Neural progenitor cell (in vitro differentiated cells): ENCODE data around the gene SLC6A5. TPM values are rescaled to one million over a fixed set of nuclear protein-coding genes. Genes with fewer than 3 reads are reported as not detected.

Experiments used
- DNase-seq: peaks from one replicate; pipeline ENCODE4 v3.0.0-alpha.2; 2016; ENCODE audit warnings: low spot score
- H2AFZ ChIP-seq: fragments of 200-600 bp; sonication (generic); replicated peaks from 2 replicates; pipeline ENCODE4 v1.6.1; 2016; ENCODE audit warnings: antibody characterized with exemption
- H3F3A ChIP-seq: fragments of 200-600 bp; sonication (generic); 2 replicates; pipeline ENCODE4 v1.6.1; 2016; ENCODE audit warnings: antibody characterized with exemption, low read depth
- H3K27ac ChIP-seq: fragments of 200-600 bp; sonication (generic); 2 replicates; pipeline ENCODE4 v1.5.1; 2016; ENCODE audit warnings: mild to moderate bottlenecking
- H3K27me3 ChIP-seq: fragments of 200-600 bp; sonication (generic); 2 replicates; pipeline ENCODE4 v1.6.1; 2016; ENCODE audit warnings: mild to moderate bottlenecking, moderate library complexity
- H3K36me3 ChIP-seq: fragments of 200-600 bp; sonication (generic); 2 replicates; pipeline ENCODE4 v1.5.1; 2016
- H3K4me1 ChIP-seq: fragments of 200-600 bp; sonication (generic); 2 replicates; pipeline ENCODE4 v1.6.1; 2016; ENCODE audit warnings: mixed run types
- H3K4me2 ChIP-seq: fragments of 200-600 bp; sonication (generic); 2 replicates; pipeline ENCODE4 v1.6.1; 2016
- H3K4me3 ChIP-seq: fragments of 200-600 bp; sonication (generic); 2 replicates; pipeline ENCODE4 v1.5.1; 2016
- H3K79me2 ChIP-seq: fragments of 200-600 bp; sonication (generic); 2 replicates; pipeline ENCODE4 v1.6.1; 2016; ENCODE audit warnings: low read depth
- H3K9ac ChIP-seq: fragments of 200-600 bp; sonication (generic); 2 replicates; pipeline ENCODE4 v1.6.1; 2016
- H3K9me3 ChIP-seq: fragments of 200-600 bp; sonication (generic); 2 replicates; pipeline ENCODE4 v1.5.1; 2016; ENCODE audit warnings: low read depth
- H4K20me1 ChIP-seq: fragments of 200-600 bp; sonication (generic); 2 replicates; pipeline ENCODE4 v1.6.1; 2016; ENCODE audit warnings: low read depth
- H3K27ac Mint-ChIP-seq: 3 replicates; pipeline ENCODE4 v1.8.0; 2021; ENCODE audit warnings: mixed read lengths
- H3K27me3 Mint-ChIP-seq: 2 replicates; pipeline ENCODE4 v1.8.0; 2022; ENCODE audit warnings: low read depth, mild to moderate bottlenecking, inconsistent platforms, moderate library complexity, mixed read lengths; ENCODE audit not compliant: insufficient read depth
- H3K36me3 Mint-ChIP-seq: 3 replicates; pipeline ENCODE4 v1.8.0; 2021; ENCODE audit warnings: mixed read lengths
- H3K4me1 Mint-ChIP-seq: 3 replicates; pipeline ENCODE4 v1.8.0; 2021; ENCODE audit warnings: mixed read lengths
- H3K4me3 Mint-ChIP-seq: 3 replicates; pipeline ENCODE4 v1.8.0; 2021; ENCODE audit warnings: mild to moderate bottlenecking, moderate library complexity, mixed read lengths
- H3K9me3 Mint-ChIP-seq: 3 replicates; pipeline ENCODE4 v1.8.0; 2020; ENCODE audit warnings: mixed read lengths
- CTCF ChIP-seq: fragments of 200-600 bp; sonication (generic); IDR thresholded peaks from 2 replicates; pipeline ENCODE4 v1.5.1; 2017; ENCODE audit warnings: antibody characterized with exemption, mild to moderate bottlenecking
- EZH2 ChIP-seq: fragments of 200-600 bp; sonication (generic); IDR thresholded peaks from 2 replicates; pipeline ENCODE4 v1.6.1; 2017; ENCODE audit warnings: antibody characterized with exemption, mild to moderate bottlenecking, moderate library complexity
- EZH2phosphoT487 ChIP-seq: fragments of 200-600 bp; sonication (generic); IDR thresholded peaks from 2 replicates; pipeline ENCODE4 v1.6.1; 2017; ENCODE audit warnings: antibody characterized with exemption
- total RNA-seq: library from RNA; depleted of rRNA; stranded (reverse); fragments of >200 nt; gene quantifications from 2 replicates; pipeline ENCODE4 v1.2.3, GENCODE V29; 2015; ENCODE audit warnings: low replicate concordance

SLC6A5 gene
- total RNA-seq, 1 donor from 2014 or later = not detected

- Histone ChIP-seq H3K9me3 (no peaks in the 10 kb centered on the region), H3K27ac (no peak overlapping the region), H4K20me1 (no peaks in the 10 kb centered on the region), H3F3A (no peaks in the 10 kb centered on the region), H3K4me1 (no peaks in the 10 kb centered on the region), H3K36me3 (no peaks in the 10 kb centered on the region), H3K9ac (no peak overlapping the region), H3K4me2 (no peak overlapping the region), H3K4me3 (no peak overlapping the region), H3K27me3 (no peaks in the 10 kb centered on the region), H2AFZ (no peak overlapping the region), H3K79me2 (no peaks in the 10 kb centered on the region)
- no peaks in the 10 kb centered on the region for H3K36me3 Mint-ChIP-seq
- no peak overlapping the region for H3K4me3 Mint-ChIP-seq
- no peak overlapping the region for H3K27ac Mint-ChIP-seq
- H3K4me1 Mint-ChIP-seq = no peaks in the 10 kb centered on the region
- H3K27me3 Mint-ChIP-seq = peaks cover 3% of the 10 kb centered on the region
- no peak for TF ChIP-seq EZH2
- TF ChIP-seq EZH2phosphoT487 = no peak
- TF ChIP-seq CTCF = no peak
- DNase-seq = no peak
- H3K9me3 Mint-ChIP-seq = no peaks in the 10 kb centered on the region
Measured at GRCh38 chr11:20620988-20621387, 21.6 kb downstream of the SLC6A5 start.

DNA sequence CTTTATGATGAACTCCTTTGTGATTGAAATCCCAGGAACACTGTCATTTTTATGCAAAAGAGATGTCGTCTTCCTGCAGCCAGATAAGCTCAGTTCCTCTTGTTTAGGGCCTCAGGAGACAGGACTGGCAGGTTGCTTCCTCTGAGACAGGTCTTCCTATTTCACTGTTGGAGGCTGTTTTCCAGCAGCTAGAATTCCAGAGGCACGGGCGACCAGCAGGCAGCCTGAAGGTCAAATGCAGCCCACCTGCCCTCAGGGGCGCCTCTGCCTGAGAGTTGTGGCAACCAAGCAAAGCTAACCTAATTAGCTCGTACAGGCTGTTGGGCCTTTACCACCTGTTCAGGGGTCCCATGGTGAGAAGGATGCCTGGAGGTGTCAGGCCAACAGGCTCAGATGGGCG is 22.3 kb downstream of the SLC6A5 start:
- Mint-ChIP-seq H3K4me3 (no peak overlapping the region), H3K27me3 (peaks cover 3% of the 10 kb centered on the region), H3K27ac (no peak overlapping the region), H3K9me3 (no peaks in the 10 kb centered on the region), H3K36me3 (no peaks in the 10 kb centered on the region), H3K4me1 (no peaks in the 10 kb centered on the region)
- Histone ChIP-seq H3K4me1 (no peaks in the 10 kb centered on the region), H3K4me3 (no peak overlapping the region), H3K79me2 (no peaks in the 10 kb centered on the region), H3K27ac (no peak overlapping the region), H3K36me3 (no peaks in the 10 kb centered on the region), H3K27me3 (no peaks in the 10 kb centered on the region), H4K20me1 (no peaks in the 10 kb centered on the region), H2AFZ (no peak overlapping the region), H3K4me2 (no peak overlapping the region), H3K9ac (no peak overlapping the region), H3F3A (no peaks in the 10 kb centered on the region), H3K9me3 (no peaks in the 10 kb centered on the region)
- no peak for DNase-seq
- TF ChIP-seq EZH2 (no peak), CTCF (no peak)

DNA sequence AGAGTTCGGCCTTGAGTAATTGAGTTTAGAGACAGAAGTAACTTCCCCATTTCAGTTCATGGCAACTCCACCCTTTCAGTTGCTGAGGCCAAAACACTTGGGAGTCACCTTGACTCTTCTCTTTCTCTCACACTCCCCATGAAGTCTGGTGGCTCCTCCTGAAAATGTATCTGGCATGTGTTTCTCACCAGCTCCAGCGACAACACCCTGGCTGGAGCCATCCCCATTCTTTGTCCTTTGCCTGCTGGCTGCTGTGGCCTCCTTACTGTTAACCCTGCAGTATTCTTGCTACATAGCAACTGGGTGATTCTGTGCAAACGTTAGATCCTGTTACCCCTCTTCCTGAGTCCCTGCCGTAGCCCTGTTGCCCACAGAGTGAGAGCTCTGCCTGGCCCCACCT is 23.8 kb downstream of the SLC6A5 start:
- Mint-ChIP-seq H3K27me3 (peaks cover 3% of the 10 kb centered on the region), H3K9me3 (no peaks in the 10 kb centered on the region), H3K27ac (no peak overlapping the region), H3K4me3 (no peak overlapping the region), H3K36me3 (no peaks in the 10 kb centered on the region), H3K4me1 (no peaks in the 10 kb centered on the region)
- Histone ChIP-seq H3K4me1 (no peaks in the 10 kb centered on the region), H3K36me3 (no peaks in the 10 kb centered on the region), H4K20me1 (no peaks in the 10 kb centered on the region), H3K27ac (no peak overlapping the region), H3K9me3 (no peaks in the 10 kb centered on the region), H2AFZ (no peak overlapping the region), H3K79me2 (no peaks in the 10 kb centered on the region), H3F3A (no peaks in the 10 kb centered on the region), H3K9ac (no peak overlapping the region), H3K4me2 (no peak overlapping the region), H3K27me3 (no peaks in the 10 kb centered on the region), H3K4me3 (no peak overlapping the region)
- TF ChIP-seq EZH2phosphoT487 (no peak), EZH2 (no peak), CTCF (no peak)
- DNase-seq = no peak

DNA sequence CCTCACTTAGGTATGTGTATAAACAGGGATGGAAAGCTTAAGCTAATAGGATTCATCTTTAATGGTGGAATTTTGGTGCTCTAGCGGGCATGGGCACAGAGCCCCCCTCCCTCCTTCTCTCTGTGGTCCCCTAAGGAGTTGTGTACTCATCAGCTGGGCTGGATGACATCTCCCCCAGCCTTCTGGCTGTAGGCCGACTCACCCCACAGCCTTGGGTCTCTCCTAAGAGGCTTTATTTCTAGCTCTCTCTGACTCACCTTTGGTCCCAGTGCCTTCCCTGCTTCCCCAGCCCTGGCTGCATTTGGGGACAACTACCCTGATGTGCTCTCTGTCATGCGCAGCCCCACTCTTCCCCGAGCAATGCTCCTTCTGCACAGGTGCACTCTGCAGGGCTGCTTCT is 26.9 kb downstream of the SLC6A5 start:
- Histone ChIP-seq H3K27me3 (no peaks in the 10 kb centered on the region), H3K4me2 (no peak overlapping the region), H3K36me3 (no peaks in the 10 kb centered on the region), H3F3A (no peaks in the 10 kb centered on the region), H3K9me3 (no peaks in the 10 kb centered on the region), H3K4me1 (no peaks in the 10 kb centered on the region), H2AFZ (no peak overlapping the region), H3K27ac (no peak overlapping the region), H3K79me2 (no peaks in the 10 kb centered on the region), H4K20me1 (no peaks in the 10 kb centered on the region), H3K9ac (no peak overlapping the region), H3K4me3 (no peak overlapping the region)
- Mint-ChIP-seq H3K9me3 (peaks cover 2% of the 10 kb centered on the region), H3K27me3 (peaks cover 2% of the 10 kb centered on the region), H3K4me3 (no peak overlapping the region), H3K27ac (no peak overlapping the region), H3K4me1 (no peaks in the 10 kb centered on the region), H3K36me3 (no peaks in the 10 kb centered on the region)
- TF ChIP-seq CTCF (no peak), EZH2 (no peak), EZH2phosphoT487 (no peak)
- DNase-seq = no peak
